Activated CD4-positive, alpha-beta T cell treated with anti-CD3 and anti-CD28 coated beads for 48 hours (primary cell): ENCODE data around the gene PBX4.

Experiments
- DNase-seq: peaks from one replicate; pipeline ENCODE4 v3.0.0-alpha.2; 2020

Gene PBX4

GRCh38 chr19:19538061-19538784 is 80.3 kb downstream of the PBX4 start, which contains the start of gene CILP2:
Gene CILP2 (plus strand): TSS chr19:19538265. CDS start chr19:19538350, 85 bp downstream.
- DNase-seq, result peak; percentile 55

GRCh38 chr19:19537075-19538048 is 81.1 kb downstream of the PBX4 start:
- DNase-seq, result no peak

GRCh38 chr19:19535311-19536191 is 82.9 kb downstream of the PBX4 start:
- DNase-seq, result no peak

GRCh38 chr19:19534556-19535265 is 83.8 kb downstream of the PBX4 start:
- DNase-seq, result no peak

GRCh38 chr19:19533841-19534240 is 84.6 kb downstream of the PBX4 start:
- no peak for DNase-seq

GRCh38 chr19:19532806-19533701 is 85.4 kb downstream of the PBX4 start:
- no peak for DNase-seq

GRCh38 chr19:19531951-19532805 is 86.3 kb downstream of the PBX4 start:
- peak; percentile 90 for DNase-seq

- DNase-seq, result no peak
Observed at GRCh38 chr19:19530889-19531288, 87.6 kb downstream of the PBX4 start.

GRCh38 chr19:19530423-19530804 is 88.1 kb downstream of the PBX4 start:
- DNase-seq, result no peak

GRCh38 chr19:19529783-19530422 is 88.6 kb downstream of the PBX4 start:
- no peak for DNase-seq

GRCh38 chr19:19528721-19529490 is 89.6 kb downstream of the PBX4 start, which contains the start of gene YJEFN3:
Gene YJEFN3 (plus strand): TSS chr19:19528911. CDS start chr19:19528933, 22 bp downstream.
- DNase-seq, result no peak

GRCh38 chr19:19527674-19528625 is 90.5 kb downstream of the PBX4 start:
- no peak for DNase-seq

GRCh38 chr19:19527371-19527656 is 91.2 kb downstream of the PBX4 start:
- no peak for DNase-seq

GRCh38 chr19:19526581-19527370 is 91.7 kb downstream of the PBX4 start:
- DNase-seq, result no peak

GRCh38 chr19:19525611-19526380 is 92.7 kb downstream of the PBX4 start:
- no peak for DNase-seq

- no peak for DNase-seq
Observed at GRCh38 chr19:19524053-19524452, 94.4 kb downstream of the PBX4 start.
